ENCODE measurements around the gene SFTPB.
"Not testable (repeated sequence)": the region's sequence is repeated elsewhere in the genome, so short reads cannot be mapped to it uniquely, and the experiment has no call there.

SFTPB gene

DNA sequence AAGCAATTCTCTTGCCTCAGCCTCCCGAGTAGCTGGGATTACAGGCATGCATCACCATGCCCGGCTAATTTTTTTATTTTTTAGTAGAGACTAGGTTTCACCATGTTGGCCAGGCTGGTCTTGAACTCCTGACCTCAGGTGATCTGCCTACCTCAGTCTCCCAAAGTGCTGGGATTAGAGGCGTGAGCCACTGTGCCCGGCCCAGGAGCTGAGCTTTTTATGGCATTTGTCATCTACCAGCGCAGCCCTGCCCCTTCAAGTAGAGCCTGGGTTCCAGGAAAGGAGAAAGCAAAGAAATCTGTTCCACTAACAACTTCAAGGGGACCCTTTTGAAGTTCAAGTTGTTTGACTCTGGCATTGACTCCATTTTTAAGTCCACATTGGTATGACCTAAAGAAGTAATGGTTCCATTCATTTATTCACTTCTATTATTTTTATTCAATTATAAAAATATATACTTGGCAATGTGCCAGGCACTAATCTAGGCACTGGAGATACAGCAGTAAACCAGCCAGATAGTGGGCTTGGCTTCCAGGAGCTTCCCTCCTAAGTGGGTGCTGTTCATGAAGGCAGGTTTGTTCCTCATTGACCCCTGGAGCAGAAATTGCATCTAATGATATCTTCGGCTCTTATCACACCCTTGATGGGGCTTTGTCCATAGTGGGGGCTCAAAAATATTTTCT lies 8.0 kb upstream of the SFTPB start:
- DNase-seq (ENCODE audit: low read depth) = no peak

DNA sequence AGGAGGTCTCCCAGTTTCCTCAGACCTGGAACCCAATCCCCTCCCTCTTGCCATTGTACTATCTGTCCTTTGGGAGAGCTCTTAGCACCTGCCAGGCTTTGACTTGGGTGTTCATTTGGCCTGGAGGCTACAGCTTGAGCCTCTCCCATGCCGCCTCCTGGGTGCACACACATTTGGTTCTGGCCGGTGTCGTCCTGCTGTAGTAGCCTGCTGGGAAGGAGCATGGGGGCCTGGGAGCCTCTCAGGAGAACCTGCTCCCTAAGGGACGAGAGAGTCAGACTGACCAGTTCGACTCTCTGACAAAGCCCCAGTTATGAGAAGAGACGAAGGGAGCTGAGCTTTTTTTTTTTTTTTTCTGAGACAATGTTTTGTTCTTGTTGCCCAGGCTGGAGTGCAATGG lies 7.4 kb upstream of the SFTPB start:
- no peak for DNase-seq (ENCODE audit: low read depth)

DNA sequence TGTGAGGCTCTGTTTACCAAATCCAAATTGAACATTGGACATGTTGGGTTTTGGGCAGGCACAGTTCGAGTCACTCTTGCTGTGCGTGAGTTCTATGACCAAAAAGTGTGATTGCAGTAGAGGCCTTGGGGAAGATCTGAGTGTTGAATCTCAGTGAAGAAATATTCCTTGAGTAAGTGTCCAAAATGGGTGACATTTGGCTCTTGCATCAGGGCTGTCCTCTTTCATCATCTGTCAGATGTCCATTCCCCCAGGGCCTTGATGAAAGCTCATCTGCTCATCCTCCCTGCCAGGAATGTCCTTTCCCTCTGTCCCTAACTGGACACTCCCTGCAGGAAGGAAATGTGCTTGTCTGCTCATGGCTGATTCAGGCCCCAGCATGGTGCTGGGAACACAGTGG lies 6.4 kb upstream of the SFTPB start:
- peak; percentile 50 for DNase-seq (ENCODE audit: low read depth)

DNA sequence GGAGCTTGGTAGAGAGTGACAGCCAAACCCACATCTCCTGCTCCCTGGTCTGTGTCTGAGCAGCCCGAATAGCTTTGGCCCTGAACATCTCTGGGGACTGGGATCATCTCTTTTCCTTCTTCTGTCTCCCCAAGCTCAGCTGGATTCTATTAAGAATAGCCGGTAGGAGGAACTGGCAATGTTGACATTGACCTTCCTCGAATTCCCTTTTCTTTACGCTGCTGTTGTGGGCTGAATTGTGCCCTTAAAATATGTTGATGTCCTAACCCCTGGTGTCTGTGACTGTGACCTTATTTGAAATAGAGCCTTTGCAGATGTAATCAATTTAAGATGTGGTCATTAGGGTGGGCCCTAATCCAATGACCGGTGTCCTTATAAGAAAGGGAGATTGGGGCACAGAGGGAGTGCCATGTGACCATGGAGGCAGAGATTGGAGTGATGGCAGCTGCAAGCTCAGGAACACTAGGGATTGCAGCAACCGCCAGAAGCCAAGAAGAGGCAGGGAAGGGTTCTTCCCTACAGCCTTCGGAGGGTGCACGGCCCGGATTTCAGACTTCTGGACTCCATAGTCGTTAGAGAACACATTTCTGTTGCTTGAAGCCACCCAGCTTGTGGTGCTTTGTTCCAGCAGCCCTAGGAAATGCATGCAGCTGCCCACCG lies 5.8 kb upstream of the SFTPB start:
- DNase-seq (ENCODE audit: low read depth) = peak; percentile 49

DNA sequence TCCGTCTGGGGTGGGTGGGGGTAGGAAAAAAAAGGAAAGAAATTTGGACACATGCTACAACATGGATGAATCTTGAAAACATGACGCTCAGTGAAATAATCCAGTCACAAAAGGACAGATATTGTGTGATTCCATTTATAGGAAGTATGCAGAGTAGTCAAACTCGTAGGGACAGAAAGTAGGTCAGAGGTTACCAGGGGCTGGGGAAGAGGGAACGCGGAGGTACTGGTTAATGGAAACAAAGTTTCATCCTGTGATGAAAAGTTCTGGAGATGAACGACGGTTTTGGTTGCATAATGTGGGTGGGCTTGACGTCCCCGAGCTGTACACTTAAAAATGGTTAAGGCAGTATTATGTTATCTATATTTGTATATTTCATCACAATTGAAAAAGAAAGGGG lies 4.5 kb upstream of the SFTPB start:
- no peak for DNase-seq (ENCODE audit: low read depth)

DNA sequence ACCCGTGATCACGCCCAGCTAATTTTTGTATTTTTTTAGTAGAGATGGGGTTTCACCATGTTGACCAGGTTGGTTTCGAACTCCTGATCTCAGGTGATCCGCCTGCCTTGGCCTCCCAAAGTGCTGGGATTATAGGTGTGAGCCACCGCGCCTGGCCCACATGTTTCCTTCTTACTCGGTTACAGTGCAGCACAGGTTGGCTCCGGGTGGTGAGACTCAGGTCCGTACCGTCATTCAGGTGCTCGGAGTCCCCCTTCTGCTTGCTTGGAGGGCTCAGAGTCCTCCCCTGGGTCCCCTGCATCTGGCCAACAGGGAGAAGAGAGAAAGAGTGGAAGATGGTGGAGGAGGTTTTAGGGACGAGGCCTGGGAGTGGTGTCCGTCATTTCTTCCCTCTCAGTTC lies 2.4 kb upstream of the SFTPB start:
- DNase-seq (ENCODE audit: low read depth) = not testable (repeated sequence)

DNA sequence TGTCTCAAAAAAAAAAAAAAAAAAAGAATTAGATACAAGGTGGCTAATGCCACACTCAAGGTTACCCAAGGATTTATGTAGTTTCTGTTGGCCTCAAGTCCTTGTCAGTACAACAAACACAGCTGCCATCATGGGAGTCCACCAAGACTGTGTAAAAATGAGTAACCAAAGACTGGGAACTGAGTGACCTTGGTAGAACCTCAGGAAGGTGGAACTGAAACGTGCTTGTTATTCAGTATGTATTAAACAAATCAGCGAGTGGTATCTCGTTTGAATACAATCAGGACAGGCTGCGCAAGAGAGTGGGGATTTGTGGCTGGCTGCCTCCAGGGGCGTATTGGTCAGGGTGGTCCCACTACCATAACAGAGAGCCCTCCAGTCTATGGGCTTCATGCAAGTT lies 1.6 kb upstream of the SFTPB start:
- no peak for DNase-seq (ENCODE audit: low read depth)

DNA sequence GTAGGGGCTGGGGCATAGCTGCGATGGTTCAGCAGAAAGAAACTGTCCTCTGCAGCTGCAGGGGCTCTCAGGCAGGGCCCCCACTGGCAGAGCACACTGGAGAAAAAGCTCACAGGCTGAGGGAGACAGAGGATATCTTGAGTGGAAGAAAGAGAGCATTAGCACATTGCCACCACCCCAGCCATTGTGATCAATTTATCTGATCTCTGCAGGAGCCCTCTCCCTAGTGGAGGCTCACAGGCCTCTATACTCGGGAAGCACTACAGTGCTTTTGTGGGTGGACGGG lies 801 bp upstream of the SFTPB start:
- no peak for DNase-seq (ENCODE audit: low read depth)

DNA sequence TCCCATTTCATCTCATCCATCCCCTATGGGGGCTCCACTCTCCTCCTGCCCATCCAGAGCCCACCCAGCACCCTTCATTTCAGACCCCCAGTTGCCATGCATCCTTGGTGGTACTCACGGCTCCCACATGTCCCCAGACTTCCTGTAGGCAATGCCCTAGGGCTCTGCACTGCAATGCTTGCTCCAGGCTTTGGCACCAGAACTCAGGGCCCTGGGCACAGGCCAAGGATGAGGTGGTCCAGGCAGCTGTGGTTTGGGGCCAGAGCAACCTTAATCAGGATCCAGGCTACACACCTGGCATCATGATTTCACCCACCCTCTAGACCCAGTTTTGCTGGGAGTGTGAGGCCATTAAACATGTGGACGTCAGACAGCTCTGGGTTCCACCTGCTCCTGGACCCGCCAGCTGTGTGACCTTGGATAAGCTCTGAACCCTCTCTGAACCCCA lies 414 bp downstream of the SFTPB start:
- no peak for DNase-seq (ENCODE audit: low read depth)

DNA sequence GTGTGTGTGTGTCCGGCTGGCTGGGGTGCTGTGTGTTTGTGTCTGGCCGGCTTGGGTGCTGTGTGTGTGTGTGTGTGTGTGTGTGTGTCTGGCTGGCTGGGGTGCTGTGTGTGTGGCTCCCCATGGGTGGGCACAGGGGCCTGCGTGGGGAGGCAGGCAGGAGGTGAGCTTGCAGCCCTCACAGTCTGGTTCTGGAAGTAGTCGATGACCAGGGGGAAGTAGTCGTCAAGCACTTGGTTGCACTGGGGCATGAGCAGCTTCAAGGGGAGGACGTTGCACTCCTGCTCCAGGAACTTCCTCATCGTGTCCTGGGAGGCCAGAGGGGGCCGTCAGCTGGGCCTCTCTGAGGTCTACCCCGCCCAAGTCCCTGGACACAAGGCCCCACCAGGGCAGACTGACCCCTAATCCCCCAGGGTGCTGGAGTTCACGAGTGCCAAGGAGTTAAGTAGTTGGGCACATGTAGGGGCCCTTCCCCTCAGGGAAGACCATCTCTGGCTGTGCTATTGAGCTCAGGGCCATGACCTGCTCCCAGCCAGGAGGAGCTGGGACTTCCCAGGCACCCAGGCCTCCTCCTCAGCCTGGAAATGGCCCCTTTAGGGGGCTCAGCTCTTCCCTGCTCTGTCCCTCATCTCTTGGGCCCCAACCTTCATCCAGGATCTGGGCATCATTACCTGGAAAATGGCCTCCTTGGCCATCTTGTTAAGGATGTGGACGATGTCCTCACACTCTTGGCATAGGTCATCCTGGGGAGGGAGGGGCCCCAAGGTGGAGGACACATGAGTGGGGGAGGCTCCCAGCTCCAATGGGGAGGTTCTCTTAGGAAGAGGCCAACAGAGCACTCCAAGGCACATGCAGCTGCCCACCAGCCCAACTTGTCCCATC lies 1.3 kb downstream of the SFTPB start:
- DNase-seq (ENCODE audit: low read depth) = no peak

DNA sequence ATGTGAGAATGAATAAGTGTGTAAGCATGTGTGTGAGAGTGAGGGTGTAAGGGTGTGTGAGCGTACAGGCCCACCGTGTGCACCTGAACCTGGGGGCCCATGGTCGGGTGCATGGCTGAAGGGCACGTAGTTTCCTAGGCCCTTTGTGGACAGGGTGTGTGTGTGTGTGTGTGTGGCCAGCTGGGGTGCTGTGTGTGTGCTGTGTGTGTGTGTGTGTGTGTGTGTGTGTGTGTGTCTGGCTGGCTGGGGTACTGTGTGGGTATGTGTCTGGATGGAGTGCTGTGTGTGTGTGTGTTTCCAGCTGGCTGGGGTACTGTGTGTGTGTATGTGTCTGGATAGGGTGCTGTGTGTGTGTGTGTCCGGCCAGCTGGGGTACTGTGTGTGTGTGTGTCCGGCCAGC lies 2.0 kb downstream of the SFTPB start:
- DNase-seq (ENCODE audit: low read depth) = no peak

DNA sequence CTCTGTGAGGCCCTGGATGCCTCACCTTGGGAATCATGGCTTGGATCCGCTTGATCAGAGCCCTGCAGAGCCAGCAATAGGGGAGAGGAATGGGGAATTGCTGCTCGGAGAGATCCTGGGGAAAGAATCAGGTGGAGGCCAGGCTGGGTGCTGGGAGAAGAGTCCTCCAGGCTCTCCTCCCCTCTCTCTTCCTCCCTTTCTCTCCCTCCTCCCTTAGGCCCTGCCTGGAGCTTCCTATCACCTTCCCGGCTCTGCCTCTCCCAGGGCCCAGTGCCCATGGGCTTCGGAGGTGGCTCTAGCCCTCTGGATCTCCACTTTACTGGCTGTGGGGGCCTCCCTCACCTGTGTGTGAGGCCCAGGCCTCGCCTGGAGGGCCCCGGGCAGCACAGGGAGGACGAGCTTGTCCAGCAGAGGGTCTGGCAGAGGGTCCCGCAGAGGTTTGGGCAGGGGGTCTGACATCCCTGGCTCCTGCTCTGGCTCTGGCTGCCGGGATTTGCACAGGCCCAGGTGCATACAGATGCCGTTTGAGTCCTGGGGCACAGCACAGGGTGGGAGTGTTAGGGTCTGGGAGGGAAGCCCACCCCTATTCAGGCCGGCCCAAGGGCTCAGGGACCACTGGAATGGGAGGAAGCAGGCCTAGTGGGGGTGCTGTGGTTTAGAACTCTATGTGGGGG lies 2.6 kb downstream of the SFTPB start:
- DNase-seq (ENCODE audit: low read depth) = no peak

DNA sequence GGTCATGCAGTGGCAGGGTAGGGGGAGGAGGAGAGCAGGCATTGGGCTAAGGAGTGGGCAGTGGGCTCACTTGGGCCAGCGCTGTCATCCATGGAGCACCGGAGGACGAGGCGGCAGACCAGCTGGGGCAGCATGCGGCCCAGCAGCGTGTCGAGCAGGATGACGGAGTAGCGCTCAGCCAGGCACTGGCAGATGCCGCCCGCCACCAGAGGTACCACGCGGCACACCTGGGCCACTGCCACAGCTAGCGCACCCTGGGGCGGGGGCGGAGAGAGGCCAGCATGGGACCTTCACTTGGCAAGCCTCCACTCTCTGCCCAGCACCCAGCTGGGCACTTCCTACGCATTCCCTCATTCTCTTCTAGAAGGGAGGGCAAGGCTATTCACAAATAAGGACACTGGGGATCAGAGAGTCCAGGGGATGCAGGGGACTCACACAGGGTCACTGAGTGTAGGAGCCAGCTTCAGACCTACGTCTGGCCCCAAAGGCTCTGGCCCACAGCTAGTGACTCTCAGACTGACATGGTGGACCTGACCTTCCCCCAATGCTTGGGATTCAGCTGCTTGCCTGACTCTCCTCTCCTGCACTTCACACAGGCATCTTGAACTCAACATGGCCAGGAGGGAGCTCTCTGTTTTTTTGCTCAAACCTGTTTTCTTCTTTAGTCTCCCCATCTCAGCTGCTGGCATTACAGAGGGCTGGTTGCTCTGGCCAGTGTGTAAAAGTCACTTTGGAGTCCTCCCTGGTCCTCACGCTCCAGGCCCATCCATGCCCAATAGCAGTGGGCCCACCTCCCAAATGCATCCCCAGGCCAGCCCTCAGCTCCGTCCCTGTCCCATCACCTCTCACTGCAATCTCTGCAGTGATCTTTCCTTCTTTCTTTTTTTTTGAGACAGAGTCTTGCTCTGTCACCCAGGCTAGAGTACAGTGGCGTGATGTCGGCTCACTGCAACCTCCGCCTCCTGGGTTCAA lies 4.1 kb downstream of the SFTPB start:
- no peak for DNase-seq (ENCODE audit: low read depth)

DNA sequence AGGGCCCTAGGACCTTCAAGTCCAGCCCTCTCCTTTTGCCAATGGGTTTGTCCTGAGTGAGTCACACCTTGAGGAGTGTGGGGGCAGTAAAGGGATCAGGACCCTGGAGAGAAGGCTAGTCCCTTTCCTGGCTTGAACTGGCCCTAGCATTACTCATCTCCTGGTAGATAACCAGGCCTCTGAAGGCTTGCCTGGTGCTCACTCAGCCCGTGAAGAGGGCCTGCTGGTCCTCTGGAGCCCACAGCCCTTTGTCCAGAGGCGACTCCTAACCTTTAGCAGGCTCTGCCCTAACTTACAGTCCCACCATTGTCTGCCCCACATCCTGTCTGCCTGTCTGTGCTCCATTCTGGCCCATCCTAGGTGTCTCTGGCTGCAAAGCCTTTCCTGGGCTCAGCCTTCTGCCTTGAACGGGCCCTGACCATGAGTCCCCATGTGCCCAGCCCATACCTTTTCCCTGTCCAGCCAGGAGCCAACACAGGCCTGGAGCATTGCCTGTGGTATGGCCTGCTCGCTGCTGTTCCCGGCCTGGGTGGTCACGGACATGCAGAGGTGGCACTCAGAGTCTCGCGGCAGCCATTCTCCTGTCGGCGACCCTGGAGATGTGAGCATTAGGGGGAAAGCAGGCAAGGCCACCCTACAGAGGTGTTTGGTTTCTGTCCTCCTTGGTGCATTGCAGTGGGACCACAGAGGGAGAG lies 5.0 kb downstream of the SFTPB start:
- DNase-seq (ENCODE audit: low read depth) = peak; percentile 92

DNA sequence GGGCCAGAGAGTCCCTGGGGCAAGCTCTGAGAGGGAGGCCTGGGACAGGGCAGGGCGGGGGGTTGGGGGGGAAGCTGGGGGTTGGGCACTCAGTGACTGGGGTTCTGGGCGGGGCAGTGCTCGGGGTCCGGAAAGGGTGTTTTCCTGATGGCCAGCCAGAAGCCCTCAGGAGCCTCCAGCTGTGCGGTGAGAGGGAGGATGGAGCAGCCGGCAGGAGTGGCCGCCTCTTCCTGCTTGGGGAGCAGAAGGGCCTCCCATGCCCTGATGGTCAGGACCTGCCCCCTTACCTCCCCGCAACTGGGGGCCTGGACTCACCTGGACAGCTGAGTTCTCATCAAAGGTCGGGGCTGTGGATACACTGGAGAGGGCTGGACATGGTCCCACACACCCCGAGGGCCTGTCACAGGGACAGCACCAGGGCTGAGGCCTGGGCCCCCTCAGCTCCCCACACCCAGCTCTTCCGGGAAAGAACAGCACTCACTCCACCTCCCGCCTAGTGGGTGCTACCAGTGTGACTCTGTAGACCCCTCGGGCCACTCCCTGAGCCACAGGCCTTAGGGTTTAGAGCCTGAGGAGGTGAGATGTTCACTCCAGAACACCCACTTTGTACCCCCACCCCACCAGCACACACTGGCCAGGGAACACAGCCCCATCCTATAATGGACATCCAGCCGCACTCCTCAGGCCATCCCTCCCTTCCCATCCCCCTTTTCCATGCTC lies 6.7 kb downstream of the SFTPB start:
- no peak for DNase-seq (ENCODE audit: low read depth)

DNA sequence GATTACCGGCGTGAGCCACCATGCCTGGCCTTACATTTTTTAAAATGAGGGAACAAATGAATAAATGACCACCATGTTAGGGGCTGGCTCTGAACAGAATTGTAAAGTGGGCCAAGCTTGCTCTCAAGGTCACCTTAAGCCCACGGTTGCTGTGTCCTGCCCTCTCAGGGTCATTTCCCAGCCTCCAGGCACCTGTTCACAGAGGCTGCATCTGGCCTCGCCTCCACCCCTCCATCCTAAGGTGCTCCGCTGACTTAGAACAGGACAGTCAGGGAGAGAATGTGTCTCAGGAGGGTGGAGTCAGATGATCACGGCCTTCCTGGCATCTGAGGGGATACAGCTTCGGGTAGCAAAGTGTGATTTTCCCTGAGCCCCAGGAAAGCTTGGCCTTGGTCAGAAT lies 7.3 kb downstream of the SFTPB start:
- DNase-seq (ENCODE audit: low read depth) = no peak

DNA sequence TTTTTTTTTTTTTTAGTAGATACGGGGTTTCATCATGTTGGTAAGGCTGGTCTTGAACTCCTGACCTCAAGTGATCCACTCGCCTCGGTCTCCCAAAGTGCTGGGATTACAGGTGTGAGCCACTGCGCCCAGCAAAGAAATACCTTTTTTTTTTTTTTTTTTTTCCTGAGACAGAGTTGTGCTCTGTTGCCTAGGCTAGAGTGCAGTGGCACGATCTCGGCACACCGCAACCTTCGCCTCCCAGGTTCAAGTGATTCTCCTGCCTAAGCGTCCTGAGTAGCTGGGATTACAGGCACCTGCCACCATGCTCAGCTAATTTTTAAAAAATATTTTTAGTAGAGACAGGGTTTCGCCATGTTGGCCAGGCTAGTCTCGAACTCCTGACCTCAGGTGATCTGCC lies 7.7 kb downstream of the SFTPB start:
- DNase-seq (ENCODE audit: low read depth) = not testable (repeated sequence)

DNA sequence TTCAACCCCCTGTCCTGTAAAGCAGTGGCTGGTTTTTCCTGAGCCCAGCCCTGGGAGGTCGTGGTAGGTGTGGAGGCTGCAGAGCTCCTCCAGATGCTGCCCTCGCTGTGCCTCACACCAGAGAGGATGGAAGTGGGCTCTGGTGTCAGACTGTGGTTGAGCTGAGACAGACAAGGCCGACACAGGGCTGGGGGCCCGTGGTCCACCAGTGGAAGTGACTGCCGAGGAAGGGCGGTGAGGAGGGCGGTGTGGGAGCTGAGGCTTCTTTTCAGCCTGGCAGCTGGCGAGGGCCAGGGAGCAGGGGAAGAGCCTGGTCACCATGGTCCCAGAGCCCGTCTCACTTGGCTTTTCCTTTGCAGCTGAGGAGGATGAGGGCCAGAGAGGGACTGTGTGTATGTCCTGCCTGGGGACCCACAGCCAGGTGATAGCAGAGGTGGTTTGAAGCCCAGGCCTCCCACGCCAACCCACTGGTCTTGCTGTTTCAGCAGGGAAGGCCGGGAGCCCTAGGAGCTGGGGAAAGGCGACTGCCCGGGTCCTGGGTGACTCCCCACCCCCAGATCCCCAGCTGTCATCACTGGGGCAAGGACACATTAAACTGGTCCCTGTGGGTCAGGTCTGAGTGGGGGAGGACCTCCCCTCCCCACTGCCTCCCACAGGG lies 8.5 kb downstream of the SFTPB start:
- DNase-seq (ENCODE audit: low read depth) = no peak

DNA sequence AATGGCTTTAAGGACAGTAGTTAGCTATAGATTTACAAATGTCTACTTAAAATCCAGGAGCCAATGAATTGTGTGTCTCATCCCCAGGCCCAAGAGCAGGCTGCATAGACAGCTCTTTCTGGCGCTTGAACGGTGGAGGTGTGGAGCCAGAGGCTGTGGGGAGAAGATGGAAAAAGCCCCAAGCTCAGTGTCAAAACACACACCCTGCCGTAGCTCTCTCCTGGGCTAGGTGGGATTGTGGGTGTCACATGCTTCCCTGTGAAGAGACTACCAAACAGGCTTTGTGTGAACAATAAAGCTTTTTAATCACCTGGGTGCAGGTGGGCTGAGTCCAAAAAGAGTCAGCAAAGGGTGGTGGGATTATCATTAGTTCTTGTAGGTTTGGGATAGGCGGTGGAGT lies 10.6 kb downstream of the SFTPB start:
- not testable (repeated sequence) for DNase-seq (ENCODE audit: low read depth)

DNA sequence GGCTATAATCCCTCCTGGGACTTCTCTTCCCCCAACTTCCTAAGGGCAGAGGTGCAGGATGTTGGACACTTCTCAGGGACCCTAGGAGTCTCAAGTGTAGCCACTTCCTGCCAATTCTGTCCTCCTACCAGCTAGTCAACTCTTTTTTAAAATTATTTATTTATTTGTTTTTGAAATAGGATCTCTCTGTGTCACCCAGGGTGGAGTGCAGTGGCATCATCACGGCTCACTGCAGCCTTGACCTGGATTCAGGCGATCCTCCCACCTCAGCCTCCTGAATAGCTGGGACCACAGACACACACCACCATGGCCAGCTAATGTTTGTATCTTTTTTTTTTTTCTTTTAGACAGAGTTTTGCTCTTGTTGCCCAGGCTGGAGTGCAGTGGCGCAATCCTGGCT lies 11.5 kb downstream of the SFTPB start:
- DNase-seq (ENCODE audit: low read depth) = peak; percentile 56
